A673 (cell line): Measurements from ENCODE around the gene ABI3BP. TPM values are rescaled to one million over a fixed set of nuclear protein-coding genes. Genes with fewer than 3 reads are reported as not detected.

Experiments
- BruUV-seq: library from RNA; stranded (reverse); fragments of 400-500 nt; replicated peaks from 2 replicates; lab custom pipeline; 2021; lab: Mats Ljungman, UMichigan
- CTCF ChIA-PET: fragments of 300-600 bp; sonication (Branson Sonifier 250); formaldehyde crosslinking; loops from one replicate; lab custom pipeline; 2022; ENCODE audit warnings: antibody characterized with exemption; lab: Charles Lee
- POLR2A ChIA-PET: fragments of 300-600 bp; sonication (Branson Sonifier 250); formaldehyde crosslinking; loops from one replicate; lab custom pipeline; 2022; ENCODE audit warnings: antibody characterized with exemption; ENCODE audit not compliant: low non-redundant PET; lab: Charles Lee
- DNase-seq: peaks from one replicate; pipeline ENCODE4 v3.0.0-alpha.2; 2015; ENCODE audit warnings: low spot score
- H3K27ac ChIP-seq: fragments of 200-600 bp; sonication (generic); 2 replicates; pipeline ENCODE4 v1.5.1; 2016; ENCODE audit warnings: mixed run types, low read depth, mild to moderate bottlenecking, mixed read lengths, antibody characterized with exemption, low read length; ENCODE audit not compliant: poor library complexity, severe bottlenecking
- H3K27me3 ChIP-seq: fragments of 200-600 bp; sonication (generic); replicated peaks from 2 replicates; pipeline ENCODE4 v1.6.1; 2017; ENCODE audit warnings: mixed run types, low read depth, mild to moderate bottlenecking, mixed read lengths, antibody characterized with exemption, low read length; ENCODE audit not compliant: insufficient read depth, poor library complexity
- H3K36me3 ChIP-seq: fragments of 200-600 bp; sonication (generic); 2 replicates; pipeline ENCODE4 v1.6.1; 2016; ENCODE audit warnings: mixed run types, mild to moderate bottlenecking, mixed read lengths, antibody characterized with exemption, low read length; ENCODE audit not compliant: insufficient read depth, poor library complexity, severe bottlenecking
- H3K4me1 ChIP-seq: fragments of 200-600 bp; sonication (generic); 2 replicates; pipeline ENCODE4 v1.6.1; 2017; ENCODE audit warnings: mixed run types, mild to moderate bottlenecking, mixed read lengths, antibody characterized with exemption, low read length; ENCODE audit not compliant: insufficient read depth, poor library complexity, severe bottlenecking
- H3K4me3 ChIP-seq: fragments of 200-600 bp; sonication (generic); 2 replicates; pipeline ENCODE4 v1.5.1; 2016; ENCODE audit warnings: low read depth, mixed run types, mild to moderate bottlenecking, mixed read lengths, low read length; ENCODE audit not compliant: poor library complexity, severe bottlenecking
- H3K9me3 ChIP-seq: fragments of 200-600 bp; sonication (generic); 2 replicates; pipeline ENCODE4 v1.6.1; 2016; ENCODE audit warnings: mixed run types, low read depth, mild to moderate bottlenecking, mixed read lengths, antibody characterized with exemption, low read length; ENCODE audit not compliant: poor library complexity, severe bottlenecking
- CTCF ChIP-seq: fragments of 300-800, 200-600 bp; sonication (generic); conservative IDR thresholded peaks from 2 replicates; pipeline ENCODE4 v1.5.1; 2017; ENCODE audit warnings: low read depth, mild to moderate bottlenecking, antibody characterized with exemption, low read length, moderate library complexity, mixed read lengths
- EZH2 ChIP-seq: fragments of 200-600 bp; sonication (generic); IDR thresholded peaks from 2 replicates; pipeline ENCODE4 v1.6.1; 2017; ENCODE audit warnings: borderline replicate concordance, low read depth, mild to moderate bottlenecking, mixed read lengths, antibody characterized with exemption, low read length; ENCODE audit not compliant: poor library complexity, severe bottlenecking
- intact Hi-C: fragments of 100-400 bp; cut with micrococcal nuclease; formaldehyde crosslinking; loops from one replicate; pipeline ENCODE4 v1.10.0; 2022; ENCODE audit not compliant: unreplicated experiment
- total RNA-seq: library from RNA; stranded (reverse); gene quantifications from 2 replicates; pipeline ENCODE4 v1.2.3, GENCODE V29; 2021

Gene ABI3BP
- total RNA-seq, 1 experiment from 2014 or later: 5.2 TPM

- peak overlapping the region; percentile 71 for H3K27ac ChIP-seq
- H3K9me3 ChIP-seq: no peaks in the 10 kb centered on the region
- POLR2A ChIA-PET: no interaction called here
- no peak for TF ChIP-seq EZH2
- no peak for TF ChIP-seq CTCF
- CTCF ChIA-PET: no interaction called here
- BruUV-seq: no TSS peak
- peaks cover 22% of the 10 kb centered on the region for H3K4me1 ChIP-seq
- intact Hi-C loops: no loop called here
- no peak overlapping the region for H3K4me3 ChIP-seq
- H3K27me3 ChIP-seq: no peaks in the 10 kb centered on the region
- H3K36me3 ChIP-seq: no peaks in the 10 kb centered on the region
- DNase-seq: no peak
Observed at GRCh38 chr3:101038393-101038792, 45.2 kb upstream of the ABI3BP start.

GRCh38 chr3:101037613-101038012 is 44.4 kb upstream of the ABI3BP start:
- Histone ChIP-seq H3K27me3 (no peaks in the 10 kb centered on the region), H3K27ac (peak overlapping the region; percentile 71), H3K4me1 (peaks cover 22% of the 10 kb centered on the region), H3K4me3 (no peak overlapping the region), H3K9me3 (no peaks in the 10 kb centered on the region), H3K36me3 (no peaks in the 10 kb centered on the region)
- no peak for DNase-seq
- ChIA-PET POLR2A (no interaction called here), CTCF (no interaction called here)
- no TSS peak for BruUV-seq
- intact Hi-C loops: no loop called here
- TF ChIP-seq CTCF (no peak), EZH2 (no peak)

GRCh38 chr3:101036676-101037075 is 43.5 kb upstream of the ABI3BP start:
- H3K36me3 ChIP-seq: no peaks in the 10 kb centered on the region
- H3K4me3 ChIP-seq: no peak overlapping the region
- DNase-seq: no peak
- TF ChIP-seq CTCF: no peak
- TF ChIP-seq EZH2: no peak
- BruUV-seq: no TSS peak
- H3K4me1 ChIP-seq: peaks cover 22% of the 10 kb centered on the region
- no peak overlapping the region for H3K27ac ChIP-seq
- CTCF ChIA-PET: no interaction called here
- POLR2A ChIA-PET: no interaction called here
- H3K9me3 ChIP-seq: no peaks in the 10 kb centered on the region
- no peaks in the 10 kb centered on the region for H3K27me3 ChIP-seq
- intact Hi-C loops: no loop called here
